BE2C (cell line): ENCODE data around the gene ZCCHC7.
"Not testable (repeated sequence)": the region's sequence is repeated elsewhere in the genome, so short reads cannot be mapped to it uniquely, and the experiment has no call there.

Source experiments
- DNase-seq: peaks from one replicate; pipeline ENCODE4 v3.0.0-alpha.2; 2020
- H3K27me3 ChIP-seq: fragments of 250-450 bp; sonication (Bioruptor Pico); 2 replicates; pipeline ENCODE4 v1.5.1; 2020; ENCODE audit warnings: mild to moderate bottlenecking
- H3K36me3 ChIP-seq: fragments of 250-450 bp; sonication (Bioruptor Pico); 2 replicates; pipeline ENCODE4 v1.5.1; 2020; ENCODE audit warnings: mild to moderate bottlenecking
- H3K4me1 ChIP-seq: fragments of 250-450 bp; sonication (Bioruptor Pico); 2 replicates; pipeline ENCODE4 v1.5.1; 2020
- H3K4me3 ChIP-seq: 2 replicates; pipeline ENCODE4 v1.5.1; 2011; ENCODE audit warnings: low read depth, low read length
- H3K9me3 ChIP-seq: fragments of 250-450 bp; sonication (Bioruptor Pico); 2 replicates; pipeline ENCODE4 v1.5.1; 2020
- CTCF ChIP-seq: IDR thresholded peaks from 2 replicates; pipeline ENCODE4 v1.5.1; 2012; ENCODE audit warnings: mild to moderate bottlenecking, low read depth, low read length

Gene ZCCHC7

GRCh38 chr9:37157726-37158377 is 37.5 kb downstream of the ZCCHC7 start:
- Histone ChIP-seq H3K9me3 (no peaks in the 10 kb centered on the region), H3K4me3 (no peak overlapping the region), H3K36me3 (peaks cover 12% of the 10 kb centered on the region), H3K27me3 (no peaks in the 10 kb centered on the region), H3K4me1 (no peaks in the 10 kb centered on the region)
- no peak for TF ChIP-seq CTCF
- DNase-seq = no peak

- DNase-seq = no peak
- Histone ChIP-seq H3K4me3 (no peak overlapping the region), H3K4me1 (peaks cover 3% of the 10 kb centered on the region; the same call in 1 of the 2 replicates), H3K36me3 (peaks cover 19% of the 10 kb centered on the region), H3K27me3 (no peaks in the 10 kb centered on the region), H3K9me3 (no peaks in the 10 kb centered on the region)
- no peak for TF ChIP-seq CTCF
Measured at GRCh38 chr9:37163299-37163698, 42.9 kb downstream of the ZCCHC7 start.

- DNase-seq, H3K27me3 ChIP-seq, H3K4me3 ChIP-seq, H3K9me3 ChIP-seq: not testable (repeated sequence)
- peaks cover 11% of the 10 kb centered on the region; the same call in 1 of the 2 replicates for H3K4me1 ChIP-seq
- H3K36me3 ChIP-seq = peaks cover 19% of the 10 kb centered on the region
Measured at GRCh38 chr9:37164335-37164734, 44.0 kb downstream of the ZCCHC7 start.

- no peaks in the 10 kb centered on the region for H3K27me3 ChIP-seq
- TF ChIP-seq CTCF = no peak
- H3K9me3 ChIP-seq = no peaks in the 10 kb centered on the region
- no peak overlapping the region for H3K4me3 ChIP-seq
- DNase-seq = no peak
- peaks cover 11% of the 10 kb centered on the region for H3K36me3 ChIP-seq
- H3K4me1 ChIP-seq = peaks cover 11% of the 10 kb centered on the region; the same call in 1 of the 2 replicates
Measured at GRCh38 chr9:37165644-37166043, 45.3 kb downstream of the ZCCHC7 start.

- peaks cover 11% of the 10 kb centered on the region; the same call in 1 of the 2 replicates for H3K4me1 ChIP-seq
- H3K4me3 ChIP-seq = no peak overlapping the region
- TF ChIP-seq CTCF = no peak
- H3K27me3 ChIP-seq = no peaks in the 10 kb centered on the region
- DNase-seq = no peak
- H3K36me3 ChIP-seq = peaks cover 11% of the 10 kb centered on the region
- H3K9me3 ChIP-seq = no peaks in the 10 kb centered on the region
Measured at GRCh38 chr9:37167456-37168047, 47.2 kb downstream of the ZCCHC7 start.

GRCh38 chr9:37172557-37172956 is 52.2 kb downstream of the ZCCHC7 start:
- H3K36me3 ChIP-seq = no peaks in the 10 kb centered on the region; the same call in 1 of the 2 replicates
- H3K27me3 ChIP-seq = no peaks in the 10 kb centered on the region
- H3K9me3 ChIP-seq = no peaks in the 10 kb centered on the region
- H3K4me1 ChIP-seq = peaks cover 10% of the 10 kb centered on the region; the same call in 1 of the 2 replicates
- no peak overlapping the region for H3K4me3 ChIP-seq
- DNase-seq = no peak
- no peak for TF ChIP-seq CTCF
